AG04449 (cell line): ENCODE results near the gene AIFM3.
"Not testable (repeated sequence)": the region's sequence is repeated elsewhere in the genome, so short reads cannot be mapped to it uniquely, and the experiment has no call there.

Source experiments
- CTCF ChIA-PET: fragments of 350-600 bp; formaldehyde crosslinking; extraction: SDS; loops from one replicate; lab custom pipeline; 2021; ENCODE audit warnings: antibody characterized with exemption; lab: Yijun Ruan, JAX
- POLR2A ChIA-PET: fragments of 400-600, 350-600 bp; formaldehyde crosslinking; extraction: SDS; loops from one replicate; lab custom pipeline; 2020; ENCODE audit warnings: antibody characterized with exemption, inconsistent platforms; lab: Yijun Ruan, JAX
- DNase-seq: peaks from one replicate; pipeline ENCODE4 v3.0.0-alpha.2; 2010; ENCODE audit warnings: low read depth, low spot score
- H3K4me3 ChIP-seq: 2 replicates; pipeline ENCODE4 v1.5.1; 2011; ENCODE audit warnings: low read depth, mild to moderate bottlenecking, control low read depth, low read length
- CTCF ChIP-seq: IDR thresholded peaks from one replicate; pipeline ENCODE4 v1.5.1; 2011; ENCODE audit warnings: mild to moderate bottlenecking, moderate library complexity, low read length, control low read depth, inconsistent platforms; ENCODE audit not compliant: insufficient read depth; ENCODE audit errors: missing control alignments

The AIFM3 gene

GRCh38 chr22:20933910-20934309 lies 33.1 kb upstream of the AIFM3 start:
- DNase-seq, result no peak
- no peak for TF ChIP-seq CTCF
- H3K4me3 ChIP-seq, result no peak overlapping the region
- CTCF ChIA-PET, result interaction anchor here (1.0 to 2.2 kb wide), 3 partner anchors 10 to 28 kb away, joined by 3 to 6 read pairs (median 5); partner anchors contain the start of gene CRKL
- POLR2A ChIA-PET, result no interaction called here

GRCh38 chr22:20935049-20935448 lies 32.0 kb upstream of the AIFM3 start:
- POLR2A ChIA-PET, H3K4me3 ChIP-seq, DNase-seq: not testable (repeated sequence)
- CTCF ChIA-PET, result interaction anchor here (2.2 to 3.4 kb wide), 2 partner anchors 11 to 25 kb away, joined by 6 to 14 read pairs; no protein-coding TSS in a partner anchor

GRCh38 chr22:20935780-20936539 lies 31.1 kb upstream of the AIFM3 start:
- DNase-seq, H3K4me3 ChIP-seq, POLR2A ChIA-PET: not testable (repeated sequence)
- CTCF ChIA-PET, result interaction anchor here (0.7 to 3.4 kb wide), 2 partner anchors 20 to 24 kb away, joined by 3 to 14 read pairs; no protein-coding TSS in a partner anchor

GRCh38 chr22:20937031-20937793 lies 29.8 kb upstream of the AIFM3 start:
- TF ChIP-seq CTCF, result no peak
- no peak overlapping the region for H3K4me3 ChIP-seq
- ChIA-PET CTCF (interaction anchor here (0.6 to 3.4 kb wide), 5 partner anchors 12 to 51 kb away, joined by 3 to 14 read pairs (median 3); no protein-coding TSS in a partner anchor), POLR2A (no interaction called here)
- DNase-seq, result no peak

GRCh38 chr22:20937794-20938671 lies 29.0 kb upstream of the AIFM3 start:
- TF ChIP-seq CTCF, result no peak
- ChIA-PET CTCF (interaction anchor here (0.6 to 3.4 kb wide), 8 partner anchors 11 to 52 kb away, joined by 3 to 14 read pairs (median 3); partner anchors contain the start of gene CRKL), POLR2A (no interaction called here)
- no peak for DNase-seq
- H3K4me3 ChIP-seq, result no peak overlapping the region

- H3K4me3 ChIP-seq, DNase-seq, POLR2A ChIA-PET: not testable (repeated sequence)
- CTCF ChIA-PET, result interaction anchor here (1.0 kb wide), 1 partner anchor 23 kb away, joined by 5 read pairs; the partner anchor contains the start of gene CRKL
Measured at GRCh38 chr22:20939457-20940185, 27.4 kb upstream of the AIFM3 start.

GRCh38 chr22:20940186-20940651 lies 26.8 kb upstream of the AIFM3 start:
- DNase-seq, result no peak
- POLR2A ChIA-PET, result no interaction called here
- TF ChIP-seq CTCF, result no peak
- CTCF ChIA-PET, result interaction anchor here (1.0 kb wide), 1 partner anchor 23 kb away, joined by 5 read pairs; the partner anchor contains the start of gene CRKL
- H3K4me3 ChIP-seq, result no peak overlapping the region
